ENCODE data around the gene RNF207.

GRCh38 chr1:6248161-6248776 is 42.4 kb downstream of the RNF207 start:
- TF ChIP-seq CTCF (IDR thresholded peaks at IDR 0.05) (no peak), POLR2A (IDR thresholded peaks at IDR 0.05) (no peak)
